ENCODE results near the gene CD300LG.

CD300LG gene

GRCh38 chr17:43873815-43874214, 26.8 kb downstream of the CD300LG start:
- TF ChIP-seq, protein P1, sequence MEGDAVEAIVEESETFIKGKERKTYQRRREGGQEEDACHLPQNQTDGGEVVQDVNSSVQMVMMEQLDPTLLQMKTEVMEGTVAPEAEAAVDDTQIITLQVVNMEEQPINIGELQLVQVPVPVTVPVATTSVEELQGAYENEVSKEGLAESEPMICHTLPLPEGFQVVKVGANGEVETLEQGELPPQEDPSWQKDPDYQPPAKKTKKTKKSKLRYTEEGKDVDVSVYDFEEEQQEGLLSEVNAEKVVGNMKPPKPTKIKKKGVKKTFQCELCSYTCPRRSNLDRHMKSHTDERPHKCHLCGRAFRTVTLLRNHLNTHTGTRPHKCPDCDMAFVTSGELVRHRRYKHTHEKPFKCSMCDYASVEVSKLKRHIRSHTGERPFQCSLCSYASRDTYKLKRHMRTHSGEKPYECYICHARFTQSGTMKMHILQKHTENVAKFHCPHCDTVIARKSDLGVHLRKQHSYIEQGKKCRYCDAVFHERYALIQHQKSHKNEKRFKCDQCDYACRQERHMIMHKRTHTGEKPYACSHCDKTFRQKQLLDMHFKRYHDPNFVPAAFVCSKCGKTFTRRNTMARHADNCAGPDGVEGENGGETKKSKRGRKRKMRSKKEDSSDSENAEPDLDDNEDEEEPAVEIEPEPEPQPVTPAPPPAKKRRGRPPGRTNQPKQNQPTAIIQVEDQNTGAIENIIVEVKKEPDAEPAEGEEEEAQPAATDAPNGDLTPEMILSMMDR (conservative IDR thresholded peaks at IDR 0.05; ENCODE audit: low read depth, low read length) = no peak
- DNase-seq (ENCODE audit: low read depth) = no peak
- H3K4me3 ChIP-seq (ENCODE audit: low read length) = no peak overlapping the region

- TF ChIP-seq, protein P1 (conservative IDR thresholded peaks at IDR 0.05; ENCODE audit: low read depth, low read length) = no peak
- peak; percentile 39 for DNase-seq (ENCODE audit: low read depth)
Measured at GRCh38 chr17:43874293-43874692, 27.3 kb downstream of the CD300LG start.

DNA sequence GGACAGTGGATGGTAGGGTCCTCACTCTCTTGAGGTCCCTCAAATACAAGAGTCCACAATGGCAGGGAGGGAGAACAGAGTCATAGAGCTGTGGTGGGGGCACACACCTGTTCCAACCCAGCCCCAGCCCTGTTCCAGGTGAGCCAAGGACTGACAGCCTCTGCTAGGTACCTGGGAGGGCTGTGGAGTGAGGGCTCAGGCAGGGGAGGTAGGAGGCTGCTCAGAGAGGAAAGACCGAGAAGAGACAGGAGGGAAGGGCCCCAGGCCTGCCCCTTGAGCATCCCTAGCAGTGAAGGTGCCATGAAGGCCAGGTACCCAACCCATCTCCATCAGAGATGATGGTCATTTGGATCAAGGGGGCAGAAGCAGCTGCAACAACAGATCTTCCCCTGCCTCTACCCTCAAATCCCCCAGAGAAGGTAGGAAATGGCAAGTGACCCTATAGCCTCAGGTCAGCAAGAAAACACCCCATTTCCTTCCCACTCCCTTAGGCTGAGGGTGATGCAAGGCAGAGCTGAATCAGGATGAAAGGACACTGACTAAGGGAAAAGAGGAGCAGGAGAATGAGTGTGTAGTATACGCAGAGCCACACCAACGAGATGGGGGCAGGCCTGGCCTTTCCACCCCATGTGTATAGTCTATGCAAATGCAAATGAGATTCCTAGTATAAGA, 28.6 kb downstream of the CD300LG start:
- DNase-seq (ENCODE audit: low read depth) = no peak
- no peak overlapping the region for H3K4me3 ChIP-seq (ENCODE audit: low read length)
- TF ChIP-seq, protein P1 (conservative IDR thresholded peaks at IDR 0.05; ENCODE audit: low read depth, low read length) = no peak

More at GRCh38 chr17:43874293-43874692, 27.3 kb downstream of the CD300LG start:
- no peak overlapping the region for H3K4me3 ChIP-seq (ENCODE audit: low read length)

DNA sequence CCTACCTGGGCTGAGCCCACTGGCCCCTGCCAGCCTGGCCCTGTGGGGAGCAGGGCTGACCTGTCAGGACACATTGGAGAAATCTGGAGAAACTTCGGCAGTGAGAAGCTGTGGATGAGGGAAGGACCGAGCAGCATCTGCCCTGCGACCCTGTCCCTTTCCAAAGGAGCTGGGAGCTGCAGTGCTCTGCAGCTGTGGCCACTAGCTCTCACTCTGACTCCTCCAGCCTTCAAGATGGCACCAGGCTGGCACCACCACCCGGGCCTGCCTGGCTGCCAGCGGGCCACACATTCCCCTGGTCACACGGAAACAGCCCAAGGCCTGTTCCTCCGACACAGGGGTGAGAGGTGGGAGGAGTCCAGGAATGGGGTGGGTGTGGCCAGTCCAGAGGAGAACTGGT, 30.1 kb downstream of the CD300LG start:
- no peak overlapping the region for H3K4me3 ChIP-seq (ENCODE audit: low read length)
- no peak for DNase-seq (ENCODE audit: low read depth)
- TF ChIP-seq, protein P1 (conservative IDR thresholded peaks at IDR 0.05; ENCODE audit: low read depth, low read length) = no peak

- no peak overlapping the region for H3K4me3 ChIP-seq (ENCODE audit: low read length)
- TF ChIP-seq, protein P1 (conservative IDR thresholded peaks at IDR 0.05; ENCODE audit: low read depth, low read length) = no peak
- no peak for DNase-seq (ENCODE audit: low read depth)
Measured at GRCh38 chr17:43877451-43878155, 30.6 kb downstream of the CD300LG start.

DNA sequence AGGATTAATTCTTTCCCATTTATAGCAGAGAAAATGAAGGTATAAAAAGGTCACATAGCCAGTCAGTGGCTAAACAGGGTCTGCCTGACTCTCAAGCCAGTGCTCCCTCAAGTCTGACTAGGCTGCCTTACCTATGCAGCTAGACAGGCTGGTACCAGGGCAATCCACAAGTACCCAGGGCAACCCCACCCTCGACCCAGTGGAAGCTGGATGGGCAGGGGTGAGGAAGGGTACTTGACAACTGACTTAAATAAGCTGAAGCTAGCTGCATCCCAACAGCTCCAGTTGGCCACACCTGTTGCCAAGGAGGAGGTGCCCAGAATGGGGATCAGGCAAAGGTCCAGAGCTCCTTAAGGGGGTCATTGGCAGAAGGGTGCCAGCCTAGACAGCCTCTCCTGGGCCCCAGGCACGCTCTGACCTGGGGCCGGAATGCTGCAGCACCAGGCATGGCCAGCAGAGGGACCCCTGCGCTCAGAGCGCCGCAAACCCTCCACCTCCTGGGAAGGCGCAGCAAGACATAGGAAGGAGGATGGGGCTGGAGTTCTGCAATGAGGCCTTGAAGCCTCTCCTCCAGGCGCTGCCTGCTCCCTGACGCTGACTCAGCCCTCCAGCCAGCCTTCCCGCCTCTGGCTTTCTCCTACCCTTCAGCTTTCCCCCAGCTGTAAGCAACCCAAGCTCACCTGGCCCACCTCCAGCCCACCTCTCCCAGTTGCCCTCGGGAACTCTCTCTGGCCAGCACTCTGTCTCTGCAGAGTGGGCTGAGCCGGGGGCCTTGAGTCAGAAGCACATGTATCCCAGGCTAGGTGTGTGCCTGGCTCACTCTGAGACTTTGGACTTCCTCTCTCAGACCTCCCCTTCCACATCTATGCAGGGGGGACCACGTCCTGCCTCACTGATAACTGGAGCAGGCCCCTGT, 31.5 kb downstream of the CD300LG start:
- TF ChIP-seq, protein P1 (conservative IDR thresholded peaks at IDR 0.05; ENCODE audit: low read depth, low read length) = peak; percentile 94
- DNase-seq (ENCODE audit: low read depth) = peak; percentile 52
- no peak overlapping the region for H3K4me3 ChIP-seq (ENCODE audit: low read length)

Measured in retinal pigment epithelial cell (primary cell).